ENCODE data around the gene ZSWIM3. TPM values are rescaled to one million over a fixed set of nuclear protein-coding genes. Genes with fewer than 3 reads are reported as not detected.
A peak's percentile ranks its signal among the peaks of the same experiment; 100 is the strongest.

The ZSWIM3 gene
- total and polyA plus RNA-seq, 2 of the 13 experiments (the other 11 are each of a cell fraction or from before 2014, with no cell fraction given) = 5.2 to 5.8 TPM

DNA sequence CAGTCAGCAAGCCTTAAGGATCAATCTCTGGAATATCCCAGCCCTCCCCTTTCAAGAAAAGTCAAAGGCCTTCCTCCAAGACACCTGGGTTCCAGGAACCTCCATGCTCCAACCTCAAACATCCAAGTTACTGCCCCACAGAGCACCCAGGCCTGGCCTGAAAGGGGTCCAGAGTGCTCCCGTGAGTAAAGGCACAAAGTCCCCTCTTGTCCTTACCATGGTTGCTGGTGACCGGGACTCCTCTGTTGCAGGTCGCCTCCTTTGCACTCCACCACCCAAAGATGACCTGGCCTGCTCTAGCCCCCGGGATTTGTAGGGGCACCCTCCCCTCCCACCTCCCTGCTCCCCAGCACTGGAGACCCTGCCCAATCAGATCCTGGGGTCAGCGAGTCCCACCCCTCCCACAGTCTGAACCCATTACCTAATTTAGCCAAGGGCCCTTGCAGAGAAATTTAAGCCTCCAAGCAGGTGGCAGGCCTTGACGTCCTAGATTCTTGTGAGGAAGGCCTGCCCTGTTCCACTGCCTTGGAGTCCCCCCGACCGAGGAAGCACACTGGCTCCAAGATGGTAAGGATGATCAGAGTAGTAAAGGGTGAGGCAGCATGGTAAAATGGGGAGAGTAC, 30.3 kb upstream of the ZSWIM3 start, which contains the start of gene TNNC2 (continued):
- TF ChIP-seq, protein P1, sequence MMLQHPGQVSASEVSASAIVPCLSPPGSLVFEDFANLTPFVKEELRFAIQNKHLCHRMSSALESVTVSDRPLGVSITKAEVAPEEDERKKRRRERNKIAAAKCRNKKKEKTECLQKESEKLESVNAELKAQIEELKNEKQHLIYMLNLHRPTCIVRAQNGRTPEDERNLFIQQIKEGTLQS (CRISPR knock-in tag; IDR thresholded peaks at IDR 0.05) = peak; percentile 0; the same call in 1 of the 2 replicates
- TF ChIP-seq TBX2 (CRISPR knock-in tag; IDR thresholded peaks at IDR 0.05; ENCODE audit: borderline replicate concordance) (peak; percentile 34; the same call in 1 of the 2 replicates), SALL1 (CRISPR knock-in tag; IDR thresholded peaks at IDR 0.05) (peak; percentile 7; the same call in 1 of the 2 replicates), FOXO1 (CRISPR knock-in tag; IDR thresholded peaks at IDR 0.05) (no peak), ZNF124 (CRISPR knock-in tag; IDR thresholded peaks at IDR 0.05) (no peak), HNF4A (CRISPR knock-in tag; IDR thresholded peaks at IDR 0.05) (peak; percentile 84), ZFY (CRISPR knock-in tag; IDR thresholded peaks at IDR 0.05) (peak; percentile 60), ESRRA (CRISPR knock-in tag; IDR thresholded peaks at IDR 0.05; ENCODE audit: low read depth) (peak; percentile 51; the same call in 1 of the 2 replicates), NFYB (CRISPR knock-in tag; IDR thresholded peaks at IDR 0.05) (peak; percentile 12; the same call in 1 of the 2 replicates), TCF12 (IDR thresholded peaks at IDR 0.05) (no peak), TCF12 (CRISPR knock-in tag; IDR thresholded peaks at IDR 0.05) (0 out of 2 replicates have a peak, but pooled peaks have one; percentile 41), SAP130 (CRISPR knock-in tag; IDR thresholded peaks at IDR 0.05; ENCODE audit: low read depth) (0 out of 2 replicates have a peak, but pooled peaks have one; percentile 6)
- TF ChIP-seq, protein P2, sequence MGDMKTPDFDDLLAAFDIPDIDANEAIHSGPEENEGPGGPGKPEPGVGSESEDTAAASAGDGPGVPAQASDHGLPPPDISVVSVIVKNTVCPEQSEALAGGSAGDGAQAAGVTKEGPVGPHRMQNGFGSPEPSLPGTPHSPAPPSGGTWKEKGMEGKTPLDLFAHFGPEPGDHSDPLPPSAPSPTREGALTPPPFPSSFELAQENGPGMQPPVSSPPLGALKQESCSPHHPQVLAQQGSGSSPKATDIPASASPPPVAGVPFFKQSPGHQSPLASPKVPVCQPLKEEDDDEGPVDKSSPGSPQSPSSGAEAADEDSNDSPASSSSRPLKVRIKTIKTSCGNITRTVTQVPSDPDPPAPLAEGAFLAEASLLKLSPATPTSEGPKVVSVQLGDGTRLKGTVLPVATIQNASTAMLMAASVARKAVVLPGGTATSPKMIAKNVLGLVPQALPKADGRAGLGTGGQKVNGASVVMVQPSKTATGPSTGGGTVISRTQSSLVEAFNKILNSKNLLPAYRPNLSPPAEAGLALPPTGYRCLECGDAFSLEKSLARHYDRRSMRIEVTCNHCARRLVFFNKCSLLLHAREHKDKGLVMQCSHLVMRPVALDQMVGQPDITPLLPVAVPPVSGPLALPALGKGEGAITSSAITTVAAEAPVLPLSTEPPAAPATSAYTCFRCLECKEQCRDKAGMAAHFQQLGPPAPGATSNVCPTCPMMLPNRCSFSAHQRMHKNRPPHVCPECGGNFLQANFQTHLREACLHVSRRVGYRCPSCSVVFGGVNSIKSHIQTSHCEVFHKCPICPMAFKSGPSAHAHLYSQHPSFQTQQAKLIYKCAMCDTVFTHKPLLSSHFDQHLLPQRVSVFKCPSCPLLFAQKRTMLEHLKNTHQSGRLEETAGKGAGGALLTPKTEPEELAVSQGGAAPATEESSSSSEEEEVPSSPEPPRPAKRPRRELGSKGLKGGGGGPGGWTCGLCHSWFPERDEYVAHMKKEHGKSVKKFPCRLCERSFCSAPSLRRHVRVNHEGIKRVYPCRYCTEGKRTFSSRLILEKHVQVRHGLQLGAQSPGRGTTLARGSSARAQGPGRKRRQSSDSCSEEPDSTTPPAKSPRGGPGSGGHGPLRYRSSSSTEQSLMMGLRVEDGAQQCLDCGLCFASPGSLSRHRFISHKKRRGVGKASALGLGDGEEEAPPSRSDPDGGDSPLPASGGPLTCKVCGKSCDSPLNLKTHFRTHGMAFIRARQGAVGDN (CRISPR knock-in tag; IDR thresholded peaks at IDR 0.05) = peak; percentile 71

Measured in HepG2 (cell line).